Central memory CD8-positive, alpha-beta T cell (primary cell): ENCODE data around the gene CLNK.
A peak's percentile ranks its signal among the peaks of the same experiment; 100 is the strongest.

Experiments
- ATAC-seq: fragments of 150-1000 bp; cut with Tn5 transposase; replicated peaks from 2 replicates; pipeline ENCODE4 v1.10.0; 2022; ENCODE audit warnings: mild to moderate bottlenecking, moderate FRiP score, moderate number of reproducible peaks; ENCODE audit not compliant: poor library complexity, severe bottlenecking; ENCODE audit errors: extremely low read depth
- DNase-seq, 2 donors: peaks; one replicate each; pipeline ENCODE4 v3.0.0; 2021; ENCODE audit warnings: low spot score in 2 of 2
- H3K27ac Mint-ChIP-seq: one replicate; pipeline ENCODE4 v1.8.0; 2022; ENCODE audit warnings: low read depth, mild to moderate bottlenecking, moderate library complexity, mixed read lengths
- H3K27me3 Mint-ChIP-seq: one replicate; pipeline ENCODE4 v1.8.0; 2022; ENCODE audit warnings: mixed read lengths
- H3K36me3 Mint-ChIP-seq: one replicate; pipeline ENCODE4 v1.8.0; 2022; ENCODE audit warnings: mild to moderate bottlenecking, moderate library complexity, mixed read lengths; ENCODE audit not compliant: insufficient read depth
- H3K4me1 Mint-ChIP-seq: one replicate; pipeline ENCODE4 v1.8.0; 2022; ENCODE audit warnings: mixed read lengths
- H3K4me3 Mint-ChIP-seq: one replicate; pipeline ENCODE4 v1.8.0; 2022; ENCODE audit warnings: mild to moderate bottlenecking, moderate library complexity, mixed read lengths
- H3K9me3 Mint-ChIP-seq: one replicate; pipeline ENCODE4 v1.8.0; 2022; ENCODE audit warnings: mixed read lengths

The CLNK gene

GRCh38 chr4:10721616-10722015 lies 37.0 kb upstream of the CLNK start:
- Mint-ChIP-seq H3K36me3 (no peaks in the 10 kb centered on the region), H3K4me1 (no peaks in the 10 kb centered on the region), H3K9me3 (no peaks in the 10 kb centered on the region), H3K27me3 (peaks cover 23% of the 10 kb centered on the region), H3K27ac (no peak overlapping the region), H3K4me3 (no peak overlapping the region)
- ATAC-seq, result no peak
- no peak for DNase-seq

DNA sequence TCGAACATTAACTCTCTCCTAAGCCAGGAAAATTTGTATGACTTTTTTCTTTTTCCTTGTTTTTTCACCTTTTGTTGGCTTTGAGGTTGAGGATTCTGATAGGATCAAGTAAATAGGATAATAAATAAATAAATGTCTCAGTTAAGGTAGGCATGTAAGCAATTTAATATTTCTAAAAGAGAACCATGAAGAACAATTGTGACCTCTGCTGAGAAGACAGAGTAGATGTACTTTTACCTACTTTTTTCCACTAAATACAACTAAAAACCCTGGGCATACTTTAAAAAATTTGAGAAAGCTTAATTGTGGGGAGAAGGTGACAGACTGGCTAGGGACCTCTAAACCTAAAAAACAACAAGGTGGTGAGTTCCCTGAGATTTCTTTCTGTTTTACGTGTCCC lies 31.6 kb upstream of the CLNK start:
- Mint-ChIP-seq H3K4me3 (no peak overlapping the region), H3K36me3 (no peaks in the 10 kb centered on the region), H3K9me3 (no peaks in the 10 kb centered on the region), H3K27me3 (peaks cover 23% of the 10 kb centered on the region), H3K4me1 (no peaks in the 10 kb centered on the region), H3K27ac (no peak overlapping the region)
- no peak for DNase-seq
- no peak for ATAC-seq

DNA sequence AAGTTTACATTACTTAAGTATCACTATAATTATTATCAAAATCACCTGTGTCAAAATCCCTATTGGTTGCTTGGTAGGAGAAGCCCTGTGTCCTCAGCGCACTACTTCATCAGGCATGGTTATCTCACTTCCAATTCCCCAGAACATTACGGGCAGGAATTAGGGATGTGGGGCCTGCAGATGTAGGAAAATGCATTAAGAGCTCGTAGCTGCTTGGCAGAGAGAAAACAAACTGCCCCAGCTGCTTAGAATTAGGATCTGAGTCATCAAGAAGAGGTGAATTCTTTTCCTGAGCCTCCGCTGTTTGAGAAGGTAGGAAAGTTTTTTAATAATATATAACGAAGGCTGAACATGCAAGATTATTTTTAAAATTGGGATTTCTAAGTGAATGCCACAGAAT lies 31.1 kb upstream of the CLNK start:
- Mint-ChIP-seq H3K9me3 (no peaks in the 10 kb centered on the region), H3K27ac (no peak overlapping the region), H3K27me3 (peaks cover 23% of the 10 kb centered on the region), H3K4me3 (no peak overlapping the region), H3K36me3 (no peaks in the 10 kb centered on the region), H3K4me1 (no peaks in the 10 kb centered on the region)
- DNase-seq (no peak), ATAC-seq (no peak)

GRCh38 chr4:10715135-10715534 lies 30.6 kb upstream of the CLNK start:
- DNase-seq, result no peak
- H3K4me3 Mint-ChIP-seq, result no peak overlapping the region
- no peak overlapping the region for H3K27ac Mint-ChIP-seq

DNA sequence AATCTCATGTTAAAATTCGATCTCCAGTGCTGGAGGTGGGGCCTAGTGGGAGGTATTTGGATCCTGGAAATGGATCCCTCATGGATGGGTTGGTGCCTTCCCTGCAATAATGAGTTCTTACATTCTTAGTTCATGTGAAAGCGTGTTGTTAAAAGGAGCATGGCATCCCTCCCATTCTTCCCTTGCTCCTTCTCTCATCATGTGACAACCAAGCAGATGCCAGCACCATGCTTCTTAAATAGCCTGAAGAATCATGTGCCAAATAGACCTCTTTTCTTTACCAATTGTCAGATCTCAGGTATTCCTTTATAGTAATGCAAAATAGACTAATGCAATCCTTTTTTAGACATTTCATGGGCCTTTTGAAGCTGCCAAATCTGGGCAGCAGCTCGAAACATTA lies 29.0 kb upstream of the CLNK start:
- no peaks in the 10 kb centered on the region for H3K36me3 Mint-ChIP-seq
- H3K27ac Mint-ChIP-seq, result no peak overlapping the region
- peaks cover 13% of the 10 kb centered on the region for H3K27me3 Mint-ChIP-seq
- DNase-seq, result no peak
- no peaks in the 10 kb centered on the region for H3K4me1 Mint-ChIP-seq
- H3K4me3 Mint-ChIP-seq, result no peak overlapping the region
- H3K9me3 Mint-ChIP-seq, result no peaks in the 10 kb centered on the region
- ATAC-seq, result no peak

More at GRCh38 chr4:10715135-10715534, 30.6 kb upstream of the CLNK start:
- no peaks in the 10 kb centered on the region for H3K36me3 Mint-ChIP-seq
- H3K27me3 Mint-ChIP-seq, result peaks cover 22% of the 10 kb centered on the region
- H3K4me1 Mint-ChIP-seq, result no peaks in the 10 kb centered on the region
- H3K9me3 Mint-ChIP-seq, result no peaks in the 10 kb centered on the region
- no peak for ATAC-seq

GRCh38 chr4:10706236-10706635 lies 21.7 kb upstream of the CLNK start:
- H3K27me3 Mint-ChIP-seq, result no peaks in the 10 kb centered on the region

GRCh38 chr4:10704430-10704810 lies 19.9 kb upstream of the CLNK start:
- ATAC-seq, result no peak
- no peak overlapping the region for H3K27ac Mint-ChIP-seq

More at GRCh38 chr4:10706236-10706635, 21.7 kb upstream of the CLNK start:
- Mint-ChIP-seq H3K4me3 (no peak overlapping the region), H3K4me1 (no peaks in the 10 kb centered on the region), H3K27ac (no peak overlapping the region), H3K36me3 (no peaks in the 10 kb centered on the region), H3K9me3 (no peaks in the 10 kb centered on the region)
- DNase-seq (no peak), ATAC-seq (peak; percentile 14)

GRCh38 chr4:10703766-10704429 lies 19.3 kb upstream of the CLNK start:
- DNase-seq (no peak), ATAC-seq (no peak)
- Mint-ChIP-seq H3K27ac (no peak overlapping the region), H3K9me3 (peaks cover 4% of the 10 kb centered on the region), H3K27me3 (no peaks in the 10 kb centered on the region), H3K4me3 (no peak overlapping the region), H3K36me3 (no peaks in the 10 kb centered on the region), H3K4me1 (no peaks in the 10 kb centered on the region)

More at GRCh38 chr4:10704430-10704810, 19.9 kb upstream of the CLNK start:
- DNase-seq, result no peak
- H3K4me3 Mint-ChIP-seq, result no peak overlapping the region
- no peaks in the 10 kb centered on the region for H3K36me3 Mint-ChIP-seq
- no peaks in the 10 kb centered on the region for H3K27me3 Mint-ChIP-seq
- H3K4me1 Mint-ChIP-seq, result no peaks in the 10 kb centered on the region
- H3K9me3 Mint-ChIP-seq, result no peaks in the 10 kb centered on the region

- Mint-ChIP-seq H3K4me3 (no peak overlapping the region), H3K36me3 (no peaks in the 10 kb centered on the region), H3K9me3 (peaks cover 4% of the 10 kb centered on the region), H3K27ac (no peak overlapping the region), H3K27me3 (no peaks in the 10 kb centered on the region), H3K4me1 (no peaks in the 10 kb centered on the region)
- ATAC-seq (no peak), DNase-seq (no peak)
These were observed 18.6 kb upstream of the CLNK start for GRCh38 chr4:10703156-10703555.

DNA sequence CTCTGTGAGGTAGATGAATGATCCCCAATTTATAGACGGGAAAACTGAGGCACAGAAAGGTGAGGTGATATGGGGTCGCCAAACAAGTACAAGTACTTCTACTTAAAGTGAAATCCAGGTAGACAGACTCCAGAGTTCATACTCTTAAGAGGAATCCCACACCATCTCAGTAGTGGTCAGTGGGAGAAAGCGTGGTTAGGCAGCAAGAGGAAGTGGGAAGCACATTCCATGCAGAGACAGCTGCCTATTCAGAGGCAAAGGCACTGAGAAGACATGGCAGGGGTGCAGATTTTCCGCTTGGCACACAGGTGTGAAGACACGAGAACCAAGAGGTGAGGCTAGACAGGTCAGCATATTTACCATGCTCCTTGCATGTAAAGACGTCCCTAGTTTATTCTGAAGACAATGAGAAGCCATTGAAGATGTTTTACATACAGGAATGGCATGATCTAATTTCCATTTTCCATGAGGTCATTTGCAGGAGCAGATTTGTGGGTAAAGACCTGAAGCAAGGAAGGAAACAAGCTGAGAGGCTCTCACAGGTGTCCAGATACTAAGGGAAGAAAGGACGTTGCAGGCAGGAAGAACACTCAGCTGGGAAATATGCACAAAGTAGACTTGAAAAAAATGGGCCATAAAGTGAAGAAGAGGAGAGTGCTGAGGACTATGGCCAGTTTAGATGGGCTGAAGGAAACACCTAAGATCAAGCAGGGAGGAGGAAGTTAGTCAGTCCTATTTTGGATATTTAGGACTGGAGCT lies 17.3 kb upstream of the CLNK start:
- no peaks in the 10 kb centered on the region for H3K36me3 Mint-ChIP-seq
- H3K4me3 Mint-ChIP-seq, result no peak overlapping the region
- H3K9me3 Mint-ChIP-seq, result peaks cover 4% of the 10 kb centered on the region
- no peaks in the 10 kb centered on the region for H3K27me3 Mint-ChIP-seq
- DNase-seq (no peak), ATAC-seq (no peak)
- no peak overlapping the region for H3K27ac Mint-ChIP-seq
- no peaks in the 10 kb centered on the region for H3K4me1 Mint-ChIP-seq

GRCh38 chr4:10701161-10701560 lies 16.6 kb upstream of the CLNK start:
- H3K36me3 Mint-ChIP-seq, result no peaks in the 10 kb centered on the region
- ATAC-seq (no peak), DNase-seq (no peak)
- no peaks in the 10 kb centered on the region for H3K27me3 Mint-ChIP-seq
- no peak overlapping the region for H3K27ac Mint-ChIP-seq
- peaks cover 4% of the 10 kb centered on the region for H3K9me3 Mint-ChIP-seq
- no peaks in the 10 kb centered on the region for H3K4me1 Mint-ChIP-seq
- H3K4me3 Mint-ChIP-seq, result no peak overlapping the region

DNA sequence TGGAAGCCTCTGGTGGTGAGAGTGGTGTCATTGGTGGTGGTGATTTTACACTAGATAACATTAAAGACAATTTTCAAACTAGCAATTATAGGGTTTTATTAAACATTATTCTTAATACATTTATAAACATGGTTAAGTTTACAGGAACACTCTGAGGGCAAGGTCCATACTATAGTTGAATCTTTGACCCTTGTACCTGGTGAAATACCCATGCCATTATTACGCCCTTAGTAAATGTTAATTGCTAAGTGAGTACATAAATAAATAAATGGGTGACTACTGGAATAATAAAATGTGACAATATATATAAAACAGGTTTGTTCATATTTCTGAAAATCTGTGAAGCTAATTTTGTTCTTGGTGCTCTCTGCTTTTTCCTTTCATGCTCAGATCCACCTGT lies 13.6 kb upstream of the CLNK start:
- Mint-ChIP-seq H3K36me3 (no peaks in the 10 kb centered on the region), H3K4me1 (no peaks in the 10 kb centered on the region), H3K9me3 (peaks cover 4% of the 10 kb centered on the region), H3K4me3 (no peak overlapping the region), H3K27ac (no peak overlapping the region), H3K27me3 (no peaks in the 10 kb centered on the region)
- no peak for ATAC-seq
- no peak for DNase-seq

GRCh38 chr4:10697086-10697485 lies 12.5 kb upstream of the CLNK start:
- DNase-seq, result no peak
- H3K36me3 Mint-ChIP-seq, result no peaks in the 10 kb centered on the region
- no peak overlapping the region for H3K4me3 Mint-ChIP-seq
- ATAC-seq, result no peak
- H3K27me3 Mint-ChIP-seq, result no peaks in the 10 kb centered on the region
- no peaks in the 10 kb centered on the region for H3K4me1 Mint-ChIP-seq
- peaks cover 4% of the 10 kb centered on the region for H3K9me3 Mint-ChIP-seq
- no peak overlapping the region for H3K27ac Mint-ChIP-seq
